ENCODE measurements around the gene EXOC6B. TPM values are rescaled to one million over a fixed set of nuclear protein-coding genes. Genes with fewer than 3 reads are reported as not detected.
A peak's percentile ranks its signal among the peaks of the same experiment; 100 is the strongest.

EXOC6B gene
- total and polyA plus RNA-seq, 2 donors from 2014 or later = 5.9 to 31.3 TPM

DNA sequence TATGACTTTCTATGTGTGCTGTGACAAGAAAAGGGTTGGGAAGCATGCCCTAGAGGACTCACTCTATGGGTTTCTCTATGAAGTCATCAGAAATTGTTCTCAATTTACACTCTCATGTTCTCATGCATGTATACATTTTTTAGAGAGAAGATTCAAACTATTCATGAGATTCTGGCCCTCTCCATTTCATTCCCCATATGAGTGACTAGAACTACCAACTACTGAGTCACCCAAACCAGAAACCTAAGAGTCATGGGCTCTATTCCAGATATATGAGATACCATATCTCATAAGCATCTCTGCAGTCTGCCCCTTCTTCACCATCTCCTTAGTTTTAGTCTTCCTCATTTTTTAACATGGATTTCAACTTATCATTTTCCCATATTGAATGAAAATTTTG is 87.7 kb downstream of the EXOC6B start:
- no peaks in the 10 kb centered on the region for H3K27me3 ChIP-seq (ENCODE audit: control insufficient read depth, insufficient read depth, low read length)
- no peaks in the 10 kb centered on the region for H3K36me3 ChIP-seq (ENCODE audit: control insufficient read depth in 2 of 3, insufficient read depth in 3 of 3, low read length in 3 of 3)
- no peaks in the 10 kb centered on the region for H3K4me1 ChIP-seq (ENCODE audit: control insufficient read depth in 2 of 3, insufficient read depth in 2 of 3, low read depth in 1 of 3, low read length in 3 of 3)
- no peaks in the 10 kb centered on the region for H3K9me3 ChIP-seq (ENCODE audit: control insufficient read depth in 2 of 3, insufficient read depth in 1 of 3, low read length in 3 of 3)
- H3K27ac ChIP-seq (ENCODE audit: low read depth in 2 of 2, low read length in 2 of 2) = no peak overlapping the region
- DNase-seq (no peak), FAIRE-seq (no peak)
- intact Hi-C loops (cut with DNase I) = no loop called here
- H3K4me3 ChIP-seq (ENCODE audit: low read length in 3 of 3) = no peak overlapping the region
- no peak overlapping the region for H3K9ac ChIP-seq (ENCODE audit: low read length in 3 of 3)
- TF ChIP-seq, protein P1, sequence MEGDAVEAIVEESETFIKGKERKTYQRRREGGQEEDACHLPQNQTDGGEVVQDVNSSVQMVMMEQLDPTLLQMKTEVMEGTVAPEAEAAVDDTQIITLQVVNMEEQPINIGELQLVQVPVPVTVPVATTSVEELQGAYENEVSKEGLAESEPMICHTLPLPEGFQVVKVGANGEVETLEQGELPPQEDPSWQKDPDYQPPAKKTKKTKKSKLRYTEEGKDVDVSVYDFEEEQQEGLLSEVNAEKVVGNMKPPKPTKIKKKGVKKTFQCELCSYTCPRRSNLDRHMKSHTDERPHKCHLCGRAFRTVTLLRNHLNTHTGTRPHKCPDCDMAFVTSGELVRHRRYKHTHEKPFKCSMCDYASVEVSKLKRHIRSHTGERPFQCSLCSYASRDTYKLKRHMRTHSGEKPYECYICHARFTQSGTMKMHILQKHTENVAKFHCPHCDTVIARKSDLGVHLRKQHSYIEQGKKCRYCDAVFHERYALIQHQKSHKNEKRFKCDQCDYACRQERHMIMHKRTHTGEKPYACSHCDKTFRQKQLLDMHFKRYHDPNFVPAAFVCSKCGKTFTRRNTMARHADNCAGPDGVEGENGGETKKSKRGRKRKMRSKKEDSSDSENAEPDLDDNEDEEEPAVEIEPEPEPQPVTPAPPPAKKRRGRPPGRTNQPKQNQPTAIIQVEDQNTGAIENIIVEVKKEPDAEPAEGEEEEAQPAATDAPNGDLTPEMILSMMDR (IDR thresholded peaks at IDR 0.05; ENCODE audit: borderline replicate concordance, extremely low read depth, insufficient read depth) = no peak

DNA sequence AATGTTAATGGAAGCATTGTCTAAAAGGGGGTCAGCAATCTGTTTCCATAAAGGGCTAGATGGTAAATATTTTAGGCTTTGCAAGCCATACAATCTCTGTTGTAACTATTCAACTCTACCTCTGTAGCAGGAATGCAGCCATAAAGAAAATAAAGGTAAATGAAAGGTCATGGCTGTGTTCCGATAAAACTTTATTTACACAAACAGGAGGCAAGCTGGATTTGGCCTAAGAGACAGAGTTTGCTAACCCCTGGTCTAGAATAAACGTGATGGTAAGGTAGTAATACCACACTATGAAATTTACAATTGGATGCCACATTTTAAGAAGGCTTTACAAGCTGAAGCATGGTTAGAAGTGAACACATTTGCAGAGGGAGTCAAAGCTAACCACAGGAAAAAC is 91.4 kb downstream of the EXOC6B start:
- intact Hi-C loops (cut with DNase I) = no loop called here
- TF ChIP-seq, protein P1 (IDR thresholded peaks at IDR 0.05; ENCODE audit: borderline replicate concordance, extremely low read depth, insufficient read depth) = no peak
- Histone ChIP-seq H3K36me3 (ENCODE audit: control insufficient read depth in 2 of 3, insufficient read depth in 3 of 3, low read length in 3 of 3) (no peaks in the 10 kb centered on the region), H3K27ac (ENCODE audit: low read depth in 2 of 2, low read length in 2 of 2) (no peak overlapping the region), H3K9ac (ENCODE audit: low read length in 3 of 3) (no peak overlapping the region), H3K4me3 (ENCODE audit: low read length in 3 of 3) (no peak overlapping the region), H3K27me3 (ENCODE audit: control insufficient read depth, insufficient read depth, low read length) (no peaks in the 10 kb centered on the region), H3K9me3 (ENCODE audit: control insufficient read depth in 2 of 3, insufficient read depth in 1 of 3, low read length in 3 of 3) (no peaks in the 10 kb centered on the region), H3K4me1 (ENCODE audit: control insufficient read depth in 2 of 3, insufficient read depth in 2 of 3, low read depth in 1 of 3, low read length in 3 of 3) (no peaks in the 10 kb centered on the region)
- no peak for FAIRE-seq
- DNase-seq = no peak

DNA sequence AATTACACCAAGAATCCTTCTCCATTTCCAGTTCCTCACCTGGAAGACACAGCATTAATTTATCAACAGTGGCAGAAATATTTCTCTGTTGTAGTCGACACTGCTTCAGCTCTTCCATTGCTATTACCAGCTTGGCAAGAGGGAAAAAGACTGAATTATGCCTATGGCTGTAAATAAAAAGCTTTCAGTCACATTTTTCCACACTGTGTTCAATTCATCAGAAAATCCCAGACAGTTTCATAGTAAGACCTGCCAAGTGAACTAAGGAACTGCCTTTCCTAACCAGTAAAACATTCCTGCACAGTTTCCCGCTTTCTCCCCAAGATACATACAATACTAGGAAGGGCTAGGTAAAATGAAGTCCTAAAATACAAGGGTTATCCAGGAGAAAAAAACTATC is 94.7 kb downstream of the EXOC6B start:
- DNase-seq (peak in 2 of 5 donors; percentile 28 to 57), FAIRE-seq (no peak)
- no peaks in the 10 kb centered on the region for H3K4me1 ChIP-seq (ENCODE audit: control insufficient read depth in 2 of 3, insufficient read depth in 2 of 3, low read depth in 1 of 3, low read length in 3 of 3)
- H3K4me3 ChIP-seq (ENCODE audit: low read length in 3 of 3) = no peak overlapping the region
- no peaks in the 10 kb centered on the region for H3K36me3 ChIP-seq (ENCODE audit: control insufficient read depth in 2 of 3, insufficient read depth in 3 of 3, low read length in 3 of 3)
- TF ChIP-seq, protein P1 (IDR thresholded peaks at IDR 0.05; ENCODE audit: borderline replicate concordance, extremely low read depth, insufficient read depth) = no peak
- H3K9me3 ChIP-seq (ENCODE audit: control insufficient read depth in 2 of 3, insufficient read depth in 1 of 3, low read length in 3 of 3) = no peaks in the 10 kb centered on the region
- no peak overlapping the region for H3K27ac ChIP-seq (ENCODE audit: low read depth in 2 of 2, low read length in 2 of 2)
- no peaks in the 10 kb centered on the region for H3K27me3 ChIP-seq (ENCODE audit: control insufficient read depth, insufficient read depth, low read length)
- intact Hi-C loops (cut with DNase I) = no loop called here
- H3K9ac ChIP-seq (ENCODE audit: low read length in 3 of 3) = no peak overlapping the region

DNA sequence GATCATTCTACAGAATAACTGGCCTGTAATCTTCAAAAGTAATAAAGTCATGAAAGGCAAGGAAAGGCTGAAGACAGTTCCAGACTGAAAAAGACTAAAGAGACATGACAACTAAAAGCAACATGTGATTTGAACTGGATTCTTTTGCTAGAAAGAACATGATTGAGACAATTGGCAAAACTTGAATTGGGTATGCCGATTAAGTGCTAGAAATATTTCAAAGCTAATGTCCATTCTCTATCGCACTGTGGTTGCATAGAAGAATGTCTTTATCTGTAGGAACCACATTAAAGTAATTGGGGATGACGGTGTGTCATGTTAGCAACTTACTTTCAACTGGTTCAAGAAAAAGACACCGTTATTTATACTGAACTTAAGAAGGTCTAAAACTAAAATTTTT is 98.5 kb downstream of the EXOC6B start:
- peaks cover 0 to 2% (median 0%) of the 10 kb centered on the region in 3 donors for H3K4me1 ChIP-seq (ENCODE audit: control insufficient read depth in 2 of 3, insufficient read depth in 2 of 3, low read depth in 1 of 3, low read length in 3 of 3)
- no peak for DNase-seq
- TF ChIP-seq, protein P1 (IDR thresholded peaks at IDR 0.05; ENCODE audit: borderline replicate concordance, extremely low read depth, insufficient read depth) = no peak
- H3K36me3 ChIP-seq (ENCODE audit: control insufficient read depth in 2 of 3, insufficient read depth in 3 of 3, low read length in 3 of 3) = no peaks in the 10 kb centered on the region
- FAIRE-seq = no peak
- no peak overlapping the region for H3K27ac ChIP-seq (ENCODE audit: low read depth in 2 of 2, low read length in 2 of 2)
- intact Hi-C loops (cut with DNase I) = no loop called here
- H3K27me3 ChIP-seq (ENCODE audit: control insufficient read depth, insufficient read depth, low read length) = no peaks in the 10 kb centered on the region
- H3K4me3 ChIP-seq (ENCODE audit: low read length in 3 of 3) = no peak overlapping the region
- no peaks in the 10 kb centered on the region for H3K9me3 ChIP-seq (ENCODE audit: control insufficient read depth in 2 of 3, insufficient read depth in 1 of 3, low read length in 3 of 3)
- no peak overlapping the region for H3K9ac ChIP-seq (ENCODE audit: low read length in 3 of 3)
